BJ (cell line): ENCODE results near the gene TMEM52. TPM values are rescaled to one million over a fixed set of nuclear protein-coding genes. Genes with fewer than 3 reads are reported as not detected.

Experiments
- CTCF ChIA-PET: fragments of 350-600 bp; formaldehyde crosslinking; extraction: SDS; loops from one replicate; lab custom pipeline; 2021; ENCODE audit warnings: antibody characterized with exemption, inconsistent platforms; lab: Yijun Ruan, JAX
- POLR2A ChIA-PET: fragments of 300-600 bp; sonication (Branson Sonifier 250); formaldehyde crosslinking; extraction: SDS; loops from one replicate; lab custom pipeline; 2021; ENCODE audit warnings: antibody characterized with exemption; lab: Charles Lee
- DNase-seq: peaks from one replicate; pipeline ENCODE4 v3.0.0-alpha.2; 2011; ENCODE audit warnings: low read depth
- H3K27me3 ChIP-seq: 2 replicates; pipeline ENCODE4 v1.6.0; 2011; ENCODE audit warnings: low read length; ENCODE audit not compliant: control insufficient read depth, insufficient read depth
- H3K36me3 ChIP-seq: 2 replicates; pipeline ENCODE4 v1.5.1; 2011; ENCODE audit warnings: low read length; ENCODE audit not compliant: control insufficient read depth, insufficient read depth
- H3K4me3 ChIP-seq: 2 replicates; pipeline ENCODE4 v1.5.1; 2011; ENCODE audit warnings: low read depth, mild to moderate bottlenecking, control low read depth, low read length
- CTCF ChIP-seq: IDR thresholded peaks from 2 replicates; pipeline ENCODE4 v1.5.1; 2011; ENCODE audit warnings: low read depth, mild to moderate bottlenecking, control low read depth, inconsistent platforms, low read length, moderate library complexity; ENCODE audit not compliant: insufficient read depth
- polyA plus RNA-seq: library from polyadenylated mRNA; depleted of rRNA; stranded (reverse); fragments of >200 nt; gene quantifications from 2 replicates; pipeline ENCODE4 v1.2.3, GENCODE V29; 2011

TMEM52 gene
- polyA plus RNA-seq, 1 experiment, result 1.0 TPM

GRCh38 chr1:1920608-1921458, 1.8 kb upstream of the TMEM52 start:
- no peak for TF ChIP-seq CTCF
- CTCF ChIA-PET, result interaction anchor here (1.5 to 1.8 kb wide), 2 partner anchors 12 to 24 kb away, joined by 4 to 5 read pairs; no protein-coding TSS in a partner anchor
- POLR2A ChIA-PET, result no interaction called here
- no peak overlapping the region for H3K4me3 ChIP-seq
- no peak for DNase-seq
- no peaks in the 10 kb centered on the region for H3K36me3 ChIP-seq
- H3K27me3 ChIP-seq, result no peaks in the 10 kb centered on the region

- H3K4me3 ChIP-seq, result no peak overlapping the region
- no peak for TF ChIP-seq CTCF
- no peak for DNase-seq
- no peaks in the 10 kb centered on the region for H3K36me3 ChIP-seq
- ChIA-PET POLR2A (no interaction called here), CTCF (interaction anchor here (1.5 to 1.8 kb wide), 2 partner anchors 11 to 24 kb away, joined by 4 to 5 read pairs; no protein-coding TSS in a partner anchor)
- H3K27me3 ChIP-seq, result no peaks in the 10 kb centered on the region
These were observed 1.1 kb upstream of the TMEM52 start for GRCh38 chr1:1920057-1920607.

GRCh38 chr1:1919304-1920056, 401 bp upstream of the TMEM52 start:
- Histone ChIP-seq H3K4me3 (peak overlapping the region; percentile 50), H3K36me3 (no peaks in the 10 kb centered on the region), H3K27me3 (no peaks in the 10 kb centered on the region)
- peak; percentile 70 for DNase-seq
- CTCF ChIA-PET, result no interaction called here
- POLR2A ChIA-PET, result no interaction called here
- TF ChIP-seq CTCF, result no peak

GRCh38 chr1:1917995-1918900, 831 bp downstream of the TMEM52 start:
- Histone ChIP-seq H3K4me3 (peak overlapping the region; percentile 50), H3K36me3 (no peaks in the 10 kb centered on the region), H3K27me3 (0 out of 2 replicates have a peak, but pooled peaks cover 2% of the 10 kb centered on the region)
- no peak for TF ChIP-seq CTCF
- ChIA-PET POLR2A (no interaction called here), CTCF (interaction anchor here (1.2 kb wide), 1 partner anchor 9 kb away, joined by 4 read pairs; no protein-coding TSS in a partner anchor)
- no peak for DNase-seq
